Ascending aorta (tissue), 2 donors: ENCODE results near the gene HCRTR1. TPM values are rescaled to one million over a fixed set of nuclear protein-coding genes. Genes with fewer than 3 reads are reported as not detected.
A peak's percentile ranks its signal among the peaks of the same experiment; 100 is the strongest.

Experiments used
- DNase-seq, 2 donors: peaks; one replicate each; pipeline ENCODE4 v3.0.0-alpha.2; 2019; ENCODE audit warnings: low spot score in 2 of 2
- H3K27ac ChIP-seq, 2 donors: fragments of 200-600 bp; sonication (generic); one replicate each; pipeline ENCODE4 v1.5.1; 2016 to 2017; ENCODE audit warnings: mild to moderate bottlenecking in 1 of 2
- H3K27me3 ChIP-seq: fragments of 200-600 bp; sonication (generic); one replicate; pipeline ENCODE4 v1.5.1; 2017
- H3K36me3 ChIP-seq, 2 donors: fragments of 200-600 bp; sonication (generic); one replicate each; pipeline ENCODE4 v1.5.1; 2016
- H3K4me1 ChIP-seq, 2 donors: fragments of 200-600 bp; sonication (generic); one replicate each; pipeline ENCODE4 v1.5.1; 2016 to 2017; ENCODE audit warnings: mild to moderate bottlenecking in 1 of 2
- H3K4me3 ChIP-seq, 2 donors: fragments of 200-600 bp; sonication (generic); one replicate each; pipeline ENCODE4 v1.5.1; 2016 to 2017; ENCODE audit warnings: mild to moderate bottlenecking in 1 of 2
- H3K9me3 ChIP-seq, 2 donors: fragments of 200-600 bp; sonication (generic); one replicate each; pipeline ENCODE4 v1.5.1; 2016
- intact Hi-C: fragments of 100-400 bp; cut with DNase I; formaldehyde crosslinking; loops from one replicate; pipeline ENCODE4 v1.15.1; 2023
- total RNA-seq: library from RNA; depleted of rRNA; stranded (reverse); fragments of >200 nt; gene quantifications from one replicate; pipeline ENCODE4 v1.1.0, GENCODE V29; 2016
- TF ChIP-seq, protein P1 (sequence below), 3 experiments: fragments of 200-600 bp in 2 of 3; fragments of 450-650 bp in 1 of 3; sonication (generic) in 2 of 3; IDR thresholded peaks; one replicate each; pipeline ENCODE4 v1.5.1; 2016 to 2019; ENCODE audit warnings: antibody characterized with exemption in 3 of 3, mild to moderate bottlenecking in 1 of 3, moderate library complexity in 1 of 3

The HCRTR1 gene
- total RNA-seq, 1 donor from 2014 or later, result not detected

DNA sequence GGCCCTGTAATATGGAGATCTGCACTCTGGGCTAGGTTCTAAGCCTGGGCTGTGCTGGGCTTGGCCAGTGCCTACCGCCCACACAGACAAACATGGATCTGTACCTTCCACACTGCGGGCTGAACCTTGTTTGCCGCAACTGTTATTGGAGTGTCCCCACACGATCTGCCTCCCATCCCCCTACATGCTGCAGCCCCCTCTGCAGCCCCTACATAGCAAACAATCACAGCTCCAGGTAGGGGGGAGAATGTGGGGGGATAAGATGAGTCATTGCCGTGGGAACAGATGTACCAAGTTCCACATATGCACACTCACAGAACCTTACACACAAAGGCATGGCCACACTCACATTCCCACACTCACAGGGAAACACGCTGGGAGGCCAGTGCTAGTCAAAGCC is 2.1 kb upstream of the HCRTR1 start:
- Histone ChIP-seq H3K36me3 (no peaks in the 10 kb centered on the region), H3K4me1 (peaks cover 0 to 19% of the 10 kb centered on the region in 2 donors), H3K9me3 (no peaks in the 10 kb centered on the region), H3K27me3 (no peaks in the 10 kb centered on the region), H3K27ac (no peak overlapping the region), H3K4me3 (no peak overlapping the region)
- no peak for DNase-seq
- intact Hi-C loops, result no loop called here
- TF ChIP-seq, protein P1, sequence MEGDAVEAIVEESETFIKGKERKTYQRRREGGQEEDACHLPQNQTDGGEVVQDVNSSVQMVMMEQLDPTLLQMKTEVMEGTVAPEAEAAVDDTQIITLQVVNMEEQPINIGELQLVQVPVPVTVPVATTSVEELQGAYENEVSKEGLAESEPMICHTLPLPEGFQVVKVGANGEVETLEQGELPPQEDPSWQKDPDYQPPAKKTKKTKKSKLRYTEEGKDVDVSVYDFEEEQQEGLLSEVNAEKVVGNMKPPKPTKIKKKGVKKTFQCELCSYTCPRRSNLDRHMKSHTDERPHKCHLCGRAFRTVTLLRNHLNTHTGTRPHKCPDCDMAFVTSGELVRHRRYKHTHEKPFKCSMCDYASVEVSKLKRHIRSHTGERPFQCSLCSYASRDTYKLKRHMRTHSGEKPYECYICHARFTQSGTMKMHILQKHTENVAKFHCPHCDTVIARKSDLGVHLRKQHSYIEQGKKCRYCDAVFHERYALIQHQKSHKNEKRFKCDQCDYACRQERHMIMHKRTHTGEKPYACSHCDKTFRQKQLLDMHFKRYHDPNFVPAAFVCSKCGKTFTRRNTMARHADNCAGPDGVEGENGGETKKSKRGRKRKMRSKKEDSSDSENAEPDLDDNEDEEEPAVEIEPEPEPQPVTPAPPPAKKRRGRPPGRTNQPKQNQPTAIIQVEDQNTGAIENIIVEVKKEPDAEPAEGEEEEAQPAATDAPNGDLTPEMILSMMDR (IDR thresholded peaks at IDR 0.05), result no peak

DNA sequence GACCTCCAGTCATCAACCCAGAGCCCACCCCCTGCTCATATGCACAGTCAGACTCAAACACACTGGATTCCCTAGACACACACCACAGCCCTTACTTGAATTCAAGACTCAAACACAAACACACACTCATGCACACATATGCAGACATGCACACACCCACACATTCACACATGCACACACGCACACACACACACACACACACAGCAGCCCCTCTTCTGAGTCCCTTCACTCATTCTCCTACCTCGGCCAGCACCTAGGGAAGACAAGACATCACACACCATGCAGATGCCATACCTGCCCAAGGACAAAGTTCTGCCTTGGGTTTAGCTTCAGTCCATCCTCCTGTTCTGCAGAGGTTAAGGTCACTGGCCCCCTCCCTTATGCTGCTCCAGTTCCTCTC is 1.6 kb upstream of the HCRTR1 start:
- TF ChIP-seq, protein P1 (IDR thresholded peaks at IDR 0.05), result no peak
- no peak for DNase-seq
- Histone ChIP-seq H3K36me3 (no peaks in the 10 kb centered on the region), H3K27ac (no peak overlapping the region), H3K9me3 (no peaks in the 10 kb centered on the region), H3K27me3 (no peaks in the 10 kb centered on the region), H3K4me1 (peaks cover 0 to 19% of the 10 kb centered on the region in 2 donors), H3K4me3 (no peak overlapping the region)
- intact Hi-C loops, result no loop called here

DNA sequence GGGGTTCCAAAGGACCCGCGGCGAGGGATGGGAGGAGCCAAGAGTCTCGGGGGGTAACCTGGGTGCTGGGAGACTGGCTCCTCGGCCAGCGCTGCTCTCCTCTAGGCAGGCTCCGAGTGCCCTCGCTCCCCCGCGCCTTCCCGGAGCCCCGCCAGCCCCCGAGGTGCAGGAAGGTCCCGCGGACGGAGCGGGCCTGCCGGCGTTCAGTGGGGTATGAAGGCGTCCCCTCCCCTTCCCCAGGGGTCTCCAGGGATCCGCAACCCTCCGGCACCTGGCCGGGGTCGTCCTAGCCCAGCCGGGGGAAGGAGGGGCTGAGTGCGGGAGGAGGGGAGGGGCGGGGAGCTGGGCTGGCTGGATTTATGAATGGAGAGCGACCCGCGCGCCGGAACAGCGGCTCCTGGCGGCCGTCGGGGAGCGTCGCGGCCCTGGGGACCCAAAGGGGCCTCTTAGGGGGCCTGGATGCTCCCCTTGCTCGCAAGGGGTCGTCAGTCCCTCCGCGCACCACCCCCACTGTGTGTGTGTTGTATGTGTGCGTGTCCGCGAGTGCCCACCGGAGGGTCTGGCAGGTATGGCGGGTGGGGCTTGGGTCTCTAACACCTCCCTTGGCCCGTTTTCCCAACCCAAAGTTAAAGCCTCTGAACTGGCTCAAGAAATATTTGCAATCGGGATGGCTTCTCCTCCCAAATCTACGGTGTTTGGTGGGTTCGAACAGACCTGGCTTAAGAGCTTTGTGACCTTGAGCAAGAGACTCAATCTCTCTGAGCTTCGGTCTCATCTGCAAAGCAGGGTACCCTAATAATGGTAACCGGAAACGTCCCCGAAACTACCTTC is 642 bp downstream of the HCRTR1 start:
- no peaks in the 10 kb centered on the region for H3K9me3 ChIP-seq
- peaks cover 4 to 28% of the 10 kb centered on the region in 2 donors for H3K4me1 ChIP-seq
- intact Hi-C loops, result loop anchor here (2.0 kb wide), 1 partner anchor 53 kb away; no protein-coding TSS in a partner anchor
- DNase-seq, result no peak
- no peaks in the 10 kb centered on the region for H3K36me3 ChIP-seq
- H3K4me3 ChIP-seq, result peak overlapping the region; percentile 47 to 73
- H3K27me3 ChIP-seq, result no peaks in the 10 kb centered on the region
- TF ChIP-seq, protein P1 (IDR thresholded peaks at IDR 0.05), result peak; percentile 83 to 92 (median 92)
- H3K27ac ChIP-seq, result no peak overlapping the region

DNA sequence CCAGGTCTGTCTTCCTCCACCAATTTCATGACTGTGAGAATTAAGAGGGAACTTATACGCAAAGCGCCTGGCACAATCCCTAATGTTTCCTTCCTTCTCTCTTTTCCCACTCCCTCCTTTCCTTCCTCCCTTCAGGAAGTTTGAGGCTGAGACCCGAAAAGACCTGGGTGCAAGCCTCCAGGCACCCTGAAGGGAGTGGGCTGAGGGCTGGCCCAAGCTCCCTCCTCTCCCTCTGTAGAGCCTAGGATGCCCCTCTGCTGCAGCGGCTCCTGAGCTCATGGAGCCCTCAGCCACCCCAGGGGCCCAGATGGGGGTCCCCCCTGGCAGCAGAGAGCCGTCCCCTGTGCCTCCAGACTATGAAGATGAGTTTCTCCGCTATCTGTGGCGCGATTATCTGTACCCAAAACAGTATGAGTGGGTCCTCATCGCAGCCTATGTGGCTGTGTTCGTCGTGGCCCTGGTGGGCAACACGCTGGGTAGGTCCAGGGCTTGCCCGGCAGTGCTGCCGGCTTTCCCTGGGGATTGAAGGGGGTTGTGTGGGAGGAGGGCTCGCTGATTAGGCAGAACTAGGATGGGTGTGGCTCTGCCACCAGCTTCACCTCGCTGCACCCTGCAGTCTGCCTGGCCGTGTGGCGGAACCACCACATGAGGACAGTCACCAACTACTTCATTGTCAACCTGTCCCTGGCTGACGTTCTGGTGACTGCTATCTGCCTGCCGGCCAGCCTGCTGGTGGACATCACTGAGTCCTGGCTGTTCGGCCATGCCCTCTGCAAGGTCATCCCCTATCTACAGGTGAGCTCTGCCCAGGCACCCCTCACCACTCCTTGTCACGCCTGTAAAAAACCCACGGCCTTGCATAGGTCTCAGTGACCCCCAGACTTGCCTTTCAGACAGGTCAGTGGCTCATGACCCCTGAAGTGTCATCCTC is 1.7 kb downstream of the HCRTR1 start:
- H3K36me3 ChIP-seq, result no peaks in the 10 kb centered on the region
- intact Hi-C loops, result loop anchor here (2.0 kb wide), 1 partner anchor 54 kb away; no protein-coding TSS in a partner anchor
- TF ChIP-seq, protein P1 (IDR thresholded peaks at IDR 0.05), result no peak
- no peaks in the 10 kb centered on the region for H3K9me3 ChIP-seq
- H3K27me3 ChIP-seq, result no peaks in the 10 kb centered on the region
- no peak overlapping the region for H3K27ac ChIP-seq
- DNase-seq, result no peak
- H3K4me1 ChIP-seq, result peaks cover 4 to 24% of the 10 kb centered on the region in 2 donors
- H3K4me3 ChIP-seq, result no peak overlapping the region

DNA sequence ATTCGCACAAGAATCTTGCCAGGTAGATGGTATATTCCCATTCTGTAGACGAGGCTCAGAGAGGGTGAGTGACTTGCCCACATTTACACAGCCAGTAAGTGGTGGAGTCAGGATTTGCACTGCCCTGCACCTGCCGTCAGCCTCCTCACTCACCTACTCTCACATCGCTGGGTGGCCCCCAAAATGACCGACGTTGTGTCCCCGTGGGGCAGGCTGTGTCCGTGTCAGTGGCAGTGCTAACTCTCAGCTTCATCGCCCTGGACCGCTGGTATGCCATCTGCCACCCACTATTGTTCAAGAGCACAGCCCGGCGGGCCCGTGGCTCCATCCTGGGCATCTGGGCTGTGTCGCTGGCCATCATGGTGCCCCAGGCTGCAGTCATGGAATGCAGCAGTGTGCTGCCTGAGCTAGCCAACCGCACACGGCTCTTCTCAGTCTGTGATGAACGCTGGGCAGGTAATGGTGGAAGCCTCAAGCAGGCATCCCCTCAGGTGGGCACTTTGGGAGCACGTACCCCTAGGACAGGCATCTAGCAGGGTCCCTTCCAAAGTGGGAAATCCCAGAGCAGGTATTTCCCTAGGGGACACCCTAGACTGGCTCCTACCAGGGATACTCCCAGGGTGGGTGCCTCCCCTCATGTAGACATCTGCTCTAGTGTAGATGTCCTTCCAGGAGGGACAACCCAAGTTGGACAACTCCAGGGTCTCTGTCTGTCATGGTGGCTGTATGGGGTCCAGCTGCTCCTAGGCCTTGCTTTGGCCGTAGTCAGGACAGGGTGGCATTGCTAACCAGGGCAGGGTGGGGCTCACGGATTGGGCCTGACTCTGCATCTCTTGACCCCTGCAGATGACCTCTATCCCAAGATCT is 3.4 kb downstream of the HCRTR1 start:
- TF ChIP-seq, protein P1 (IDR thresholded peaks at IDR 0.05), result no peak
- H3K27me3 ChIP-seq, result no peaks in the 10 kb centered on the region
- H3K27ac ChIP-seq, result no peak overlapping the region
- peaks cover 6 to 22% of the 10 kb centered on the region in 2 donors for H3K4me1 ChIP-seq
- no peak for DNase-seq
- H3K9me3 ChIP-seq, result no peaks in the 10 kb centered on the region
- no peak overlapping the region for H3K4me3 ChIP-seq
- no peaks in the 10 kb centered on the region for H3K36me3 ChIP-seq
- intact Hi-C loops, result no loop called here
